ENCODE data around the gene CAMTA1.

DNA sequence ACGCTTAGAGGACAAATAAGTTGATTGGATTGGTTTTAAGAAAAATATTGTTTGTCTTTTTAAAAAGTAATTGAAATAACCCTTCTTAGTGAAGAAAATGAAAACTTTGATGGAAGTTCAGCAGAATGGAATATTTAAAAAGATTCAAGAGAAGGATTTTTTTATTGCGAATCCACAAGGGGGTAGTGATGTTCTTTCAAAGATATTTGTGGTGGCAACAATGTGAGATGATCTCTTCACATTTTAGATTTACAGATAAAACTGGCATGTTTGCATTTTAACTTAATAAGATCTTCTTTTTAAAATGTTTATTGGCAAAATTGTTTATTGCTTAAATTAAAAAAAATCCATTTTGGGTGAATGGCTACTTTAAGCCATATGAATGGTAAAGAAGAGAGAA is 8.9 kb downstream of the CAMTA1 start:
- no peak for TF ChIP-seq ZNF335 (tag by site-specific recombination; conservative IDR thresholded peaks at IDR 0.05)
- TF ChIP-seq, protein P1, sequence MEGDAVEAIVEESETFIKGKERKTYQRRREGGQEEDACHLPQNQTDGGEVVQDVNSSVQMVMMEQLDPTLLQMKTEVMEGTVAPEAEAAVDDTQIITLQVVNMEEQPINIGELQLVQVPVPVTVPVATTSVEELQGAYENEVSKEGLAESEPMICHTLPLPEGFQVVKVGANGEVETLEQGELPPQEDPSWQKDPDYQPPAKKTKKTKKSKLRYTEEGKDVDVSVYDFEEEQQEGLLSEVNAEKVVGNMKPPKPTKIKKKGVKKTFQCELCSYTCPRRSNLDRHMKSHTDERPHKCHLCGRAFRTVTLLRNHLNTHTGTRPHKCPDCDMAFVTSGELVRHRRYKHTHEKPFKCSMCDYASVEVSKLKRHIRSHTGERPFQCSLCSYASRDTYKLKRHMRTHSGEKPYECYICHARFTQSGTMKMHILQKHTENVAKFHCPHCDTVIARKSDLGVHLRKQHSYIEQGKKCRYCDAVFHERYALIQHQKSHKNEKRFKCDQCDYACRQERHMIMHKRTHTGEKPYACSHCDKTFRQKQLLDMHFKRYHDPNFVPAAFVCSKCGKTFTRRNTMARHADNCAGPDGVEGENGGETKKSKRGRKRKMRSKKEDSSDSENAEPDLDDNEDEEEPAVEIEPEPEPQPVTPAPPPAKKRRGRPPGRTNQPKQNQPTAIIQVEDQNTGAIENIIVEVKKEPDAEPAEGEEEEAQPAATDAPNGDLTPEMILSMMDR (tag by site-specific recombination; IDR thresholded peaks at IDR 0.05), result no peak; the same call in 1 of the 2 replicates
- TF ChIP-seq, protein P2, sequence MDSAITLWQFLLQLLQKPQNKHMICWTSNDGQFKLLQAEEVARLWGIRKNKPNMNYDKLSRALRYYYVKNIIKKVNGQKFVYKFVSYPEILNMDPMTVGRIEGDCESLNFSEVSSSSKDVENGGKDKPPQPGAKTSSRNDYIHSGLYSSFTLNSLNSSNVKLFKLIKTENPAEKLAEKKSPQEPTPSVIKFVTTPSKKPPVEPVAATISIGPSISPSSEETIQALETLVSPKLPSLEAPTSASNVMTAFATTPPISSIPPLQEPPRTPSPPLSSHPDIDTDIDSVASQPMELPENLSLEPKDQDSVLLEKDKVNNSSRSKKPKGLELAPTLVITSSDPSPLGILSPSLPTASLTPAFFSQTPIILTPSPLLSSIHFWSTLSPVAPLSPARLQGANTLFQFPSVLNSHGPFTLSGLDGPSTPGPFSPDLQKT (IDR thresholded peaks at IDR 0.05; ENCODE audit: borderline replicate concordance, low read depth, low read length), result no peak

All from HEK293 (cell line).